ENCODE data around the gene SYMPK. TPM values are rescaled to one million over a fixed set of nuclear protein-coding genes. Genes with fewer than 3 reads are reported as not detected.

SYMPK gene
- total RNA-seq, 2 donors from 2014 or later: 107 to 217 TPM

GRCh38 chr19:45766869-45767346, 96.0 kb downstream of the SYMPK start:
- Mint-ChIP-seq H3K36me3 (no peaks in the 10 kb centered on the region), H3K4me1 (ENCODE audit: low read depth in 2 of 2) (peaks cover 4 to 14% of the 10 kb centered on the region in 2 donors), H3K9me3 (no peaks in the 10 kb centered on the region), H3K4me3 (peak overlapping the region; percentile 48), H3K27me3 (no peaks in the 10 kb centered on the region), H3K27ac (no peak overlapping the region)
- DNase-seq (ENCODE audit: low spot score): no peak
- no peak for ATAC-seq

GRCh38 chr19:45766296-45766868, 96.6 kb downstream of the SYMPK start:
- ATAC-seq (no peak), DNase-seq (ENCODE audit: low spot score) (no peak)
- Mint-ChIP-seq H3K4me1 (ENCODE audit: low read depth in 2 of 2) (peaks cover 4 to 14% of the 10 kb centered on the region in 2 donors), H3K27me3 (no peaks in the 10 kb centered on the region), H3K27ac (no peak overlapping the region), H3K36me3 (no peaks in the 10 kb centered on the region), H3K4me3 (no peak overlapping the region), H3K9me3 (no peaks in the 10 kb centered on the region)

GRCh38 chr19:45765702-45766295, 97.1 kb downstream of the SYMPK start:
- no peak overlapping the region for H3K4me3 Mint-ChIP-seq
- ATAC-seq: no peak

More at GRCh38 chr19:45765702-45766295, 97.1 kb downstream of the SYMPK start:
- H3K4me1 Mint-ChIP-seq (ENCODE audit: low read depth in 2 of 2): peaks cover 4 to 14% of the 10 kb centered on the region in 2 donors
- H3K36me3 Mint-ChIP-seq: no peaks in the 10 kb centered on the region
- no peak overlapping the region for H3K27ac Mint-ChIP-seq
- H3K9me3 Mint-ChIP-seq: no peaks in the 10 kb centered on the region
- no peaks in the 10 kb centered on the region for H3K27me3 Mint-ChIP-seq
- no peak for DNase-seq (ENCODE audit: low spot score)

Other genes starting within 250 kb of the SYMPK start
- 100 to 1,000 TPM; 232 to 255 TPM for gene EML2, start 223.8 kb downstream of the SYMPK start, total RNA-seq
- gene GIPR, start 194.9 kb downstream of the SYMPK start, total RNA-seq: 10 to 100 TPM; 29.0 to 74.0 TPM
- gene SNRPD2, start 171.2 kb downstream of the SYMPK start, total RNA-seq: 100 to 1,000 TPM; 389 to 427 TPM
- 10 to 100 TPM in 1 of 2 donors, 1 to 10 TPM in 1; 8.4 to 22.7 TPM for gene QPCTL, start 170.5 kb downstream of the SYMPK start, total RNA-seq
- gene FBXO46, start 132.3 kb downstream of the SYMPK start, total RNA-seq: 10 to 100 TPM; 36.9 to 53.8 TPM
- gene MEIOSIN, start 129.7 kb downstream of the SYMPK start, total RNA-seq: not detected
- gene SIX5, start 93.9 kb downstream of the SYMPK start, total RNA-seq: 1 to 10 TPM; 3.0 to 3.6 TPM
- gene DMPK, start 80.7 kb downstream of the SYMPK start, total RNA-seq: 10 to 100 TPM; 40.8 to 51.1 TPM
- 10 to 100 TPM; 51.3 to 76.6 TPM for gene DMWD, start 70.3 kb downstream of the SYMPK start, total RNA-seq
- gene RSPH6A, start 47.8 kb downstream of the SYMPK start, total RNA-seq: under 1 TPM; 0.38 to 0.98 TPM
- gene FOXA3, start 1.2 kb upstream of the SYMPK start, total RNA-seq: under 1 TPM in 1 of 2 donors, not detected in 1; 0.19 TPM
- 10 to 100 TPM; 14.5 to 18.2 TPM for gene IRF2BP1, start 23.0 kb upstream of the SYMPK start, total RNA-seq
- gene MYPOP, start 39.5 kb upstream of the SYMPK start, total RNA-seq: 10 to 100 TPM; 10.6 to 14.9 TPM
- gene NANOS2, start 51.6 kb upstream of the SYMPK start, total RNA-seq: not detected
- gene NOVA2, start 110.7 kb upstream of the SYMPK start, total RNA-seq: not detected
- gene CCDC61, start 132.3 kb upstream of the SYMPK start, total RNA-seq: 10 to 100 TPM; 21.4 to 26.7 TPM
- gene PGLYRP1, start 159.9 kb upstream of the SYMPK start, total RNA-seq: not detected
- not detected for gene IGFL4, start 177.9 kb upstream of the SYMPK start, total RNA-seq